ENCODE results near the gene FYCO1.

DNA sequence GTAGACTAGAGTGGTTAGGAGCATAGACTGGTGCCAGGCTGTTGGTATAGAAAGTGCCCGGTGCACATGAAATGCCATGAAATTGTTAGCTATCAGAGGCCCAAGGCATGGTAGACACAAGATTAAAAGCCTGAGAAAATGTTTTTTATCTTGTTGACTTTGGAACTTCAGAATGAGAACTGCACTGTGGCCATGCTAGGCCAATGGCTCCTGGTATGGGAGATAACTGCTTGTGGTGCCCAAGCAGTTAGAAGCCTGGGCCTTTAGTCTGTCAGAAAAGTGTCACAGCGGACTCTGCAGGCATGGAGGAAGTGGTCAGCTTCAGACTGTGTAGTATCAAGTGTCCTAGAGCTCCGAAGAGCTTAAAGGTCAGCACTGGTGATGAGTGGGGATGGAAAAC is 11.9 kb downstream of the FYCO1 start:
- TF ChIP-seq CTCF (IDR thresholded peaks at IDR 0.05 in 2 of 3, conservative IDR thresholded peaks at IDR 0.05 in 1 of 3; ENCODE audit: insufficient read depth in 2 of 3, low read depth in 1 of 3, low read length in 3 of 3) (no peak), REST (IDR thresholded peaks at IDR 0.05; ENCODE audit: borderline replicate concordance) (no peak), REST (CRISPR knock-in tag; IDR thresholded peaks at IDR 0.05; ENCODE audit: low read depth) (no peak), ZEB2 (IDR thresholded peaks at IDR 0.05) (no peak), BACH1 (tag; IDR thresholded peaks at IDR 0.05) (no peak), MTA2 (IDR thresholded peaks at IDR 0.05; ENCODE audit: low read depth) (no peak), HIVEP1 (CRISPR knock-in tag; IDR thresholded peaks at IDR 0.05) (no peak), SNRNP70 (optimal IDR thresholded peaks at IDR 0.05; ENCODE audit: low read depth, low read length) (no peak), MEIS2 (IDR thresholded peaks at IDR 0.05; ENCODE audit: partially characterized antibody) (no peak), UBTF (IDR thresholded peaks at IDR 0.05; ENCODE audit: borderline replicate concordance in 1 of 2, low read depth in 2 of 2, low read length in 2 of 2) (no peak)

Data from K562 (cell line).